Upper lobe of left lung (tissue), 6 donors: ENCODE data around the gene PRR22. TPM values are rescaled to one million over a fixed set of nuclear protein-coding genes. Genes with fewer than 3 reads are reported as not detected.

Experiments used
- ATAC-seq, 2 donors: fragments of 200-7000 bp; cut with Tn5 transposase; one replicate each; pipeline ENCODE4 v1.9.1; 2022; ENCODE audit warnings: mild to moderate bottlenecking in 2 of 2, moderate library complexity in 2 of 2; ENCODE audit not compliant: low FRiP score in 2 of 2
- DNase-seq, 2 donors: peaks; one replicate each; pipeline ENCODE4 v3.0.0-alpha.2; 2019 to 2020
- H3K27ac ChIP-seq, 4 donors: fragments of 200-600 bp; sonication (generic); one replicate each; pipeline ENCODE4 v1.5.1; 2016 to 2019
- H3K27me3 ChIP-seq, 4 donors: fragments of 200-600 bp; sonication (generic); one replicate each; pipeline ENCODE4 v1.5.1; 2017 to 2019
- H3K36me3 ChIP-seq, 4 donors: fragments of 200-600 bp; sonication (generic); one replicate each; pipeline ENCODE4 v1.5.1; 2016 to 2019
- H3K4me1 ChIP-seq, 4 donors: fragments of 200-600 bp; sonication (generic); one replicate each; pipeline ENCODE4 v1.5.1; 2018 to 2019
- H3K4me3 ChIP-seq, 4 donors: fragments of 200-600 bp; sonication (generic); one replicate each; pipeline ENCODE4 v1.5.1; 2017 to 2019; ENCODE audit warnings: mild to moderate bottlenecking in 2 of 4, moderate library complexity in 1 of 4
- H3K9me3 ChIP-seq, 4 donors: fragments of 200-600 bp; sonication (generic); one replicate each; pipeline ENCODE4 v1.5.1; 2018 to 2019
- CTCF ChIP-seq, 6 experiments: fragments of 450-650 bp in 4 of 6; fragments of 200-600 bp in 2 of 6; sonication (generic) in 2 of 6; IDR thresholded peaks; one replicate each; pipeline ENCODE4 v1.5.1; 2016 to 2019; ENCODE audit warnings: antibody characterized with exemption in 6 of 6
- EP300 ChIP-seq, 4 donors: sonication (generic); formaldehyde crosslinking; IDR thresholded peaks; one replicate each; pipeline ENCODE4 v1.5.1; 2017; ENCODE audit warnings: antibody characterized with exemption in 4 of 4, control low read depth in 2 of 4
- POLR2A ChIP-seq, 4 donors: fragments of 450-650 bp; IDR thresholded peaks; one replicate each; pipeline ENCODE4 v1.5.1; 2016 to 2017; ENCODE audit warnings: antibody characterized with exemption in 4 of 4, mild to moderate bottlenecking in 2 of 4
- POLR2AphosphoS5 ChIP-seq, 2 donors: sonication (generic); formaldehyde crosslinking; IDR thresholded peaks; one replicate each; pipeline ENCODE4 v1.5.1; 2017; ENCODE audit warnings: antibody characterized with exemption in 2 of 2
- WGBS, 2 donors: methylation state at CpG; one replicate each; pipeline ENCODE4 v1.1.5; 2017 to 2018; 5-methylcytosine and 5-hydroxymethylcytosine counted together
- total RNA-seq, 6 donors: library from RNA; depleted of rRNA in 4 of 6; stranded (reverse); fragments of >200 nt in 4 of 6; gene quantifications; one replicate each; pipeline versions ENCODE4 v1.1.0 to v1.2.1, GENCODE V29; 2016 to 2021
- donor health status: DM: no; HTN: no; CAD: no; lungs with moderate emphysema.
- donor health status: DM: no; HTN: yes; CAD: no; lungs with severe emphysema.

Gene PRR22
- total RNA-seq: 1 to 10 TPM; 1.8 to 4.4 (median 3.4) TPM

- no peak within 1 kb of the TSS for H3K27ac ChIP-seq
- peaks cover 38 to 68% (median 57%) of the 10 kb centered on the region in 4 donors for H3K36me3 ChIP-seq
- TF ChIP-seq POLR2A (IDR thresholded peaks at IDR 0.05) (no peak), EP300 (IDR thresholded peaks at IDR 0.05) (no peak), CTCF (IDR thresholded peaks at IDR 0.05) (no peak), POLR2AphosphoS5 (IDR thresholded peaks at IDR 0.05) (no peak)
- ATAC-seq: no peak
- 89 to 90% methylated on average over 3 to 14 of the region's 15 CpGs for WGBS, 2 donors
- DNase-seq: no peak
- H3K4me1 ChIP-seq: no peaks in the 10 kb centered on the region
- no peaks in the 10 kb centered on the region for H3K27me3 ChIP-seq
- no peaks in the 10 kb centered on the region for H3K9me3 ChIP-seq
- H3K4me3 ChIP-seq: no peak within 1 kb of the TSS
These were observed at the start of gene PRR22 for GRCh38 chr19:5784581-5785147. PRR22 (minus strand) TSS chr19:5784746; CDS start chr19:5784660, 86 bp downstream.

- Histone ChIP-seq H3K9me3 (no peaks in the 10 kb centered on the region), H3K36me3 (no peaks in the 10 kb centered on the region), H3K4me1 (peaks cover 7 to 17% (median 13%) of the 10 kb centered on the region in 4 donors), H3K27ac (no peak overlapping the region), H3K27me3 (peaks cover 0 to 7% (median 3%) of the 10 kb centered on the region in 4 donors), H3K4me3 (no peak overlapping the region)
- WGBS, 2 donors: 86 to 87% methylated on average over 5 to 6 of the region's 6 CpGs
- TF ChIP-seq CTCF (IDR thresholded peaks at IDR 0.05): no peak
- ATAC-seq: no peak
- DNase-seq: no peak
These were observed 48.1 kb upstream of the PRR22 start for GRCh38 chr19:5832527-5833216.

GRCh38 chr19:5832061-5832460 lies 47.5 kb upstream of the PRR22 start:
- Histone ChIP-seq H3K9me3 (no peaks in the 10 kb centered on the region), H3K27ac (no peak overlapping the region), H3K27me3 (peaks cover 0 to 7% (median 3%) of the 10 kb centered on the region in 4 donors), H3K36me3 (no peaks in the 10 kb centered on the region), H3K4me3 (no peak overlapping the region), H3K4me1 (peaks cover 7 to 23% (median 15%) of the 10 kb centered on the region in 4 donors)
- DNase-seq: no peak
- 84% methylated on average over 21 to 22 of the region's 22 CpGs for WGBS, 2 donors
- ATAC-seq: no peak
- TF ChIP-seq CTCF (IDR thresholded peaks at IDR 0.05): no peak
- TF ChIP-seq EP300 (IDR thresholded peaks at IDR 0.05): no peak
- TF ChIP-seq POLR2AphosphoS5 (IDR thresholded peaks at IDR 0.05): no peak
- no peak for TF ChIP-seq POLR2A (IDR thresholded peaks at IDR 0.05)

GRCh38 chr19:5831159-5831558 lies 46.6 kb upstream of the PRR22 start:
- peaks cover 0 to 7% (median 3%) of the 10 kb centered on the region in 4 donors for H3K27me3 ChIP-seq
- ATAC-seq: no peak
- no peaks in the 10 kb centered on the region for H3K9me3 ChIP-seq
- 84 to 86% methylated on average over 3 to 9 of the region's 9 CpGs for WGBS, 2 donors
- peaks cover 7 to 31% (median 16%) of the 10 kb centered on the region in 4 donors for H3K4me1 ChIP-seq
- no peaks in the 10 kb centered on the region for H3K36me3 ChIP-seq
- no peak overlapping the region for H3K4me3 ChIP-seq
- no peak overlapping the region for H3K27ac ChIP-seq
- no peak for DNase-seq
- TF ChIP-seq CTCF (IDR thresholded peaks at IDR 0.05) (no peak), POLR2A (IDR thresholded peaks at IDR 0.05) (no peak), POLR2AphosphoS5 (IDR thresholded peaks at IDR 0.05) (no peak), EP300 (IDR thresholded peaks at IDR 0.05) (no peak)
